Loucy (cell line): Measurements from ENCODE around the gene NGFR.

Experiments
- H2AFZ ChIP-seq: fragments of 200-600 bp; sonication (generic); 2 replicates; pipeline ENCODE4 v1.6.0; 2016; ENCODE audit warnings: antibody characterized with exemption, mild to moderate bottlenecking, low read length, moderate library complexity
- H3F3A ChIP-seq: fragments of 200-600 bp; 2 replicates; pipeline ENCODE4 v1.6.0; 2016; ENCODE audit warnings: antibody characterized with exemption, low read depth, mild to moderate bottlenecking
- H3K27me3 ChIP-seq: fragments of 200-600 bp; sonication (generic); 2 replicates; pipeline ENCODE4 v1.6.1; 2014; ENCODE audit warnings: low read length, mild to moderate bottlenecking; ENCODE audit not compliant: insufficient read depth, poor library complexity, severe bottlenecking
- H3K36me3 ChIP-seq: fragments of 200-600 bp; sonication (generic); 2 replicates; pipeline ENCODE4 v1.6.1; 2016; ENCODE audit warnings: low read length; ENCODE audit not compliant: insufficient read depth
- H3K4me1 ChIP-seq: fragments of 200-600 bp; sonication (generic); 2 replicates; pipeline ENCODE4 v1.5.1; 2014; ENCODE audit warnings: low read length, mild to moderate bottlenecking; ENCODE audit not compliant: insufficient read depth, poor library complexity, severe bottlenecking
- H3K4me2 ChIP-seq: fragments of 200-600 bp; sonication (generic); 2 replicates; pipeline ENCODE4 v1.6.0; 2014; ENCODE audit warnings: antibody characterized with exemption, low read length, low read depth, mild to moderate bottlenecking; ENCODE audit not compliant: poor library complexity, severe bottlenecking
- H3K4me3 ChIP-seq: fragments of 200-600 bp; sonication (generic); 2 replicates; pipeline ENCODE4 v1.5.1; 2014; ENCODE audit warnings: low read length, mild to moderate bottlenecking, mixed read lengths; ENCODE audit not compliant: poor library complexity, severe bottlenecking
- H3K79me2 ChIP-seq: fragments of 200-600 bp; sonication (generic); 2 replicates; pipeline ENCODE4 v1.6.1; 2014; ENCODE audit warnings: low read length; ENCODE audit not compliant: insufficient read depth
- H3K9ac ChIP-seq: fragments of 200-600 bp; sonication (generic); 2 replicates; pipeline ENCODE4 v1.6.0; 2014; ENCODE audit warnings: mild to moderate bottlenecking, low read depth, low read length, moderate library complexity; ENCODE audit not compliant: poor library complexity, severe bottlenecking
- H3K9me2 ChIP-seq: fragments of 200-600 bp; sonication (generic); replicated peaks from 2 replicates; pipeline ENCODE4 v1.6.1; 2016; ENCODE audit warnings: low read depth, low read length, mixed read lengths
- H3K9me3 ChIP-seq: fragments of 200-600 bp; sonication (generic); 2 replicates; pipeline ENCODE4 v1.6.1; 2014; ENCODE audit warnings: mild to moderate bottlenecking, antibody characterized with exemption, low read length, low read depth; ENCODE audit not compliant: insufficient read depth
- H4K20me1 ChIP-seq: fragments of 200-600 bp; sonication (generic); 2 replicates; pipeline ENCODE4 v1.6.0; 2014; ENCODE audit warnings: antibody characterized with exemption, low read length, mild to moderate bottlenecking; ENCODE audit not compliant: insufficient read depth, poor library complexity, severe bottlenecking
- EZH2phosphoT487 ChIP-seq: fragments of 200-600 bp; IDR thresholded peaks from 2 replicates; pipeline ENCODE4 v1.6.1; 2018; ENCODE audit warnings: antibody characterized with exemption, mild to moderate bottlenecking, moderate library complexity, borderline replicate concordance
- TF ChIP-seq, protein P1 (sequence below): fragments of 200-600 bp; sonication (generic); conservative IDR thresholded peaks from 2 replicates; pipeline ENCODE4 v1.5.1; 2014; ENCODE audit warnings: mild to moderate bottlenecking, antibody characterized with exemption, low read length

NGFR gene

DNA sequence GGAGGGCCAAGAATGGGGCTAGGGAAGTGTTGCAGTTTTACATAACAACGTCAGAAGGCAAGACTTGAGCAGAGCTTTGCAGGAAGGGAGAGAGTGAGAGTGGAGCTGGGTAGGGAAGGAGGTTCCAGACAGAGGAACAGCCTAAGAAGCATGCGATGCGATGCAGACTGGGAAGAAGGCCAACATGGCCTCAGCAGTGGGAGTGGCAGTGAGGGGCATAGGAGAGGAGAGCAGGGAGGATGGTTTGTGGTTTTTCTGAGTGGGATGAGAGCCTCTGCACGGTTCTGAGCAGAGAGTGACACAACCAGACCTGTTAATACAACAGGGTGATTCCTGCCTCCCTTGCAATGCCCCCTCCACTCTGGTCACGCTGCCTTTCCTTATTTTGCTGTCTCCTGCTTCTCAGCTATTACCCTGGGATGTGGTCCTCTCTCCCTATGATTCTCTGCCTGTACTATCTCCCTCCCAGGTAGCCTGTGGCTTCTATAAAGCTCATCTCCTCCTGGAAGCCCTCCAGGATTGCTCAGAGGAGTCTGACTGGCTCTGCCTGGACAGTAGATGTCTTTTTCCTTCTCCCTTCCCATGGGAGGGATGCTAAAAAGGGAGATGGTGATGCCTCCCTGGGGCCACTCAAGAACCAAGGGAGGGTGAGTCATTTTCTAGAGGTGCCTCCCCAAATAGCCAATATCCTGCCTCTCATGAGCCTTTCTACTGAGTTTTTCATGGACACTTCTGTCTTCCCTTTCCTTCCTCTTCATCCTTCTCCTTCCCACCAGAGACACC, 38.7 kb upstream of the NGFR start:
- no peak for TF ChIP-seq EZH2phosphoT487
- TF ChIP-seq, protein P1, sequence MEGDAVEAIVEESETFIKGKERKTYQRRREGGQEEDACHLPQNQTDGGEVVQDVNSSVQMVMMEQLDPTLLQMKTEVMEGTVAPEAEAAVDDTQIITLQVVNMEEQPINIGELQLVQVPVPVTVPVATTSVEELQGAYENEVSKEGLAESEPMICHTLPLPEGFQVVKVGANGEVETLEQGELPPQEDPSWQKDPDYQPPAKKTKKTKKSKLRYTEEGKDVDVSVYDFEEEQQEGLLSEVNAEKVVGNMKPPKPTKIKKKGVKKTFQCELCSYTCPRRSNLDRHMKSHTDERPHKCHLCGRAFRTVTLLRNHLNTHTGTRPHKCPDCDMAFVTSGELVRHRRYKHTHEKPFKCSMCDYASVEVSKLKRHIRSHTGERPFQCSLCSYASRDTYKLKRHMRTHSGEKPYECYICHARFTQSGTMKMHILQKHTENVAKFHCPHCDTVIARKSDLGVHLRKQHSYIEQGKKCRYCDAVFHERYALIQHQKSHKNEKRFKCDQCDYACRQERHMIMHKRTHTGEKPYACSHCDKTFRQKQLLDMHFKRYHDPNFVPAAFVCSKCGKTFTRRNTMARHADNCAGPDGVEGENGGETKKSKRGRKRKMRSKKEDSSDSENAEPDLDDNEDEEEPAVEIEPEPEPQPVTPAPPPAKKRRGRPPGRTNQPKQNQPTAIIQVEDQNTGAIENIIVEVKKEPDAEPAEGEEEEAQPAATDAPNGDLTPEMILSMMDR, result no peak
- H3K79me2 ChIP-seq, result no peaks in the 10 kb centered on the region
- no peak overlapping the region for H3K9ac ChIP-seq
- H3K9me2 ChIP-seq, result no peaks in the 10 kb centered on the region
- H3K4me3 ChIP-seq, result no peak overlapping the region
- no peaks in the 10 kb centered on the region for H4K20me1 ChIP-seq
- H3K4me1 ChIP-seq, result peaks cover 18% of the 10 kb centered on the region
- H3K4me2 ChIP-seq, result no peak overlapping the region
- H3K36me3 ChIP-seq, result no peaks in the 10 kb centered on the region
- H2AFZ ChIP-seq, result no peak overlapping the region
- H3K9me3 ChIP-seq, result no peaks in the 10 kb centered on the region
- H3F3A ChIP-seq, result no peaks in the 10 kb centered on the region
- no peaks in the 10 kb centered on the region for H3K27me3 ChIP-seq

DNA sequence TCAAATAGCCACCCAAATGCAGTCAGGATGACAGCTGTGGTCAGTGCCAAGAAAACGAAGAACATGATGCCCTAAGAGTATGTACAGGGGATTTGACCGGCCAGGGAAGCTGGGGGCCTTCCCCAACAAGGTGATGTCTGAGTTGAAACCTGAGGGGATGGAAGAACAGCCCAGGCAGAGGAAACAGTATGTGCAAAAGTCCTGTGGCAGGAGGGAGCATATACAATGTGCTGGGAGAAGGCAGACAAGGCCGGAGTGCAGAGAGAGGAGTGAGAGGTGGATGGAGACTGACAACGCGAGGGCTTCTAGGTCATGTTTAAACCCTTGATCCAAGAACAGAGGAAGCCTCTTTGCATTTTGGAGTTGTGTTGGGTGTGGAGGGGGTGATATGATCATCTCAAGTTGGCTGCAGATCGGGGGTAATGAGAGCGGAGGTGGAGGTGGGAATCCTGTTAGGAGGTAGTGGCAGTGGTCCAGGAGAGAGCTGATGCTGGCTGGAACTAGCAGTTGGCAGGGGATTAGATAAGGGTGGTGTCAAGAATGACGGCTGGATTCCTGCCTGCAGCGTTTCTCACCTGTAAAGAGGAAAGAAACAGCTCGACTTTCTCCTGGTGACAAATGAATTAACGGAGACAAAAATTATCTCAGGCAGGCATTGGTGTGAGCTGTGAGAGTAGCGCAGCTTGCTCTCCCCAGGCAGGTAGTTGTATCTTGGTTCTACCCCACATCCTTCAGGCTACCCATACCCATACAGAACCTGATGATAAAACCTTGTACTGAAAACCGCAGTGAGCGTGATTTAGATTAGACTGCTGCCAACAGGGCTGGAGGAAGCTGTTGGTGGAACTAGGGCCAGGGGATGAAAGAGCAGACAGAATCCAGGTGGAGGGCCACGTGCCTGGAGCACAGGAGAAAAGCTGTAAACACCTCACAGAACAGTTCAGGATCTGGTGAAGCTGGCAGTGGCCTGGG, 37.2 kb upstream of the NGFR start:
- peaks cover 4% of the 10 kb centered on the region for H3K4me1 ChIP-seq
- H4K20me1 ChIP-seq, result no peaks in the 10 kb centered on the region
- no peak overlapping the region for H2AFZ ChIP-seq
- no peaks in the 10 kb centered on the region for H3K27me3 ChIP-seq
- no peak overlapping the region for H3K9ac ChIP-seq
- TF ChIP-seq EZH2phosphoT487, result no peak
- TF ChIP-seq, protein P1, result no peak
- H3K4me2 ChIP-seq, result no peak overlapping the region
- no peaks in the 10 kb centered on the region for H3K9me2 ChIP-seq
- H3K36me3 ChIP-seq, result no peaks in the 10 kb centered on the region
- no peaks in the 10 kb centered on the region for H3K79me2 ChIP-seq
- H3K4me3 ChIP-seq, result no peak overlapping the region
- H3F3A ChIP-seq, result no peaks in the 10 kb centered on the region
- no peaks in the 10 kb centered on the region for H3K9me3 ChIP-seq

DNA sequence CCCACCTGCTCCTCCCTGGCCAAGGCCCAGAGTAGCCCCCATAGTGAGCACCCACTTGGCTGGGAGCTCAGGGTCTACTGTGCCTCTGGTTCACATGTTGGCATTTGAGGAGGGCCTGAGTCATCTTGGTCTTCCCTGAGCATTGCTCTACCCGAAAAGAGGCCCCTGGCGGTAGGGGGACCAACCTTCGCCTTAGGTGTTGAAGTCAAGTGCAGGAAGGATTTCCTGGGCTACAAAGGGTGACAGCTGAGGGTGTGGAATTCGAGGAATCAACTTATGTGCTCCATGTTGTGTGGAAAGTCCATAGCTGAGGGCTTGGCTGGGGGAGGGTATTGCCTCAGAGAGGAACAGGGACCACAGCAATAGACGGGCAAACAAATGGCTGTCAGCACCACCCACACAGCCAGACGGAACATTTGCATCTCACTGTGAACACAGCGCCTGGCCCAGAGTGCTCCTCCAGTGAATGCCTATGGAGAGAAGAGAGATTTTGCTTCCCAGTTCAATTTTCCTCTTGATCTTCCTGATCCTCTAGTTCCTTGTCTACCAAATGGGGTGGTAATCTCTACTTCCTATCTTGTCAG, 35.6 kb upstream of the NGFR start:
- H3K4me3 ChIP-seq, result no peak overlapping the region
- no peaks in the 10 kb centered on the region for H4K20me1 ChIP-seq
- no peak overlapping the region for H2AFZ ChIP-seq
- H3K79me2 ChIP-seq, result no peaks in the 10 kb centered on the region
- H3K4me2 ChIP-seq, result no peak overlapping the region
- TF ChIP-seq EZH2phosphoT487, result no peak
- TF ChIP-seq, protein P1, result no peak
- no peak overlapping the region for H3K9ac ChIP-seq
- peaks cover 4% of the 10 kb centered on the region for H3K4me1 ChIP-seq
- no peaks in the 10 kb centered on the region for H3F3A ChIP-seq
- H3K9me3 ChIP-seq, result no peaks in the 10 kb centered on the region
- H3K27me3 ChIP-seq, result no peaks in the 10 kb centered on the region
- no peaks in the 10 kb centered on the region for H3K9me2 ChIP-seq
- no peaks in the 10 kb centered on the region for H3K36me3 ChIP-seq
